Aortic smooth muscle cell (primary cell): ENCODE results near the gene NBR1. TPM values are rescaled to one million over a fixed set of nuclear protein-coding genes. Genes with fewer than 3 reads are reported as not detected.

Experiments used
- total RNA-seq: library from RNA; depleted of rRNA; stranded (reverse); fragments of >200 nt; gene quantifications from 2 replicates; pipeline ENCODE4 v1.2.3, GENCODE V29; 2014

NBR1 gene, protein sequence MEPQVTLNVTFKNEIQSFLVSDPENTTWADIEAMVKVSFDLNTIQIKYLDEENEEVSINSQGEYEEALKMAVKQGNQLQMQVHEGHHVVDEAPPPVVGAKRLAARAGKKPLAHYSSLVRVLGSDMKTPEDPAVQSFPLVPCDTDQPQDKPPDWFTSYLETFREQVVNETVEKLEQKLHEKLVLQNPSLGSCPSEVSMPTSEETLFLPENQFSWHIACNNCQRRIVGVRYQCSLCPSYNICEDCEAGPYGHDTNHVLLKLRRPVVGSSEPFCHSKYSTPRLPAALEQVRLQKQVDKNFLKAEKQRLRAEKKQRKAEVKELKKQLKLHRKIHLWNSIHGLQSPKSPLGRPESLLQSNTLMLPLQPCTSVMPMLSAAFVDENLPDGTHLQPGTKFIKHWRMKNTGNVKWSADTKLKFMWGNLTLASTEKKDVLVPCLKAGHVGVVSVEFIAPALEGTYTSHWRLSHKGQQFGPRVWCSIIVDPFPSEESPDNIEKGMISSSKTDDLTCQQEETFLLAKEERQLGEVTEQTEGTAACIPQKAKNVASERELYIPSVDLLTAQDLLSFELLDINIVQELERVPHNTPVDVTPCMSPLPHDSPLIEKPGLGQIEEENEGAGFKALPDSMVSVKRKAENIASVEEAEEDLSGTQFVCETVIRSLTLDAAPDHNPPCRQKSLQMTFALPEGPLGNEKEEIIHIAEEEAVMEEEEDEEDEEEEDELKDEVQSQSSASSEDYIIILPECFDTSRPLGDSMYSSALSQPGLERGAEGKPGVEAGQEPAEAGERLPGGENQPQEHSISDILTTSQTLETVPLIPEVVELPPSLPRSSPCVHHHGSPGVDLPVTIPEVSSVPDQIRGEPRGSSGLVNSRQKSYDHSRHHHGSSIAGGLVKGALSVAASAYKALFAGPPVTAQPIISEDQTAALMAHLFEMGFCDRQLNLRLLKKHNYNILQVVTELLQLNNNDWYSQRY
- 127 and 131 TPM in 2 replicates for total RNA-seq

GRCh38 chr17:43170766-43171585, at the start of gene NBR1:
TSS of gene NBR1 (plus strand) at chr17:43171214. CDS start at chr17:43175800, 4,586 bp downstream.

DNA sequence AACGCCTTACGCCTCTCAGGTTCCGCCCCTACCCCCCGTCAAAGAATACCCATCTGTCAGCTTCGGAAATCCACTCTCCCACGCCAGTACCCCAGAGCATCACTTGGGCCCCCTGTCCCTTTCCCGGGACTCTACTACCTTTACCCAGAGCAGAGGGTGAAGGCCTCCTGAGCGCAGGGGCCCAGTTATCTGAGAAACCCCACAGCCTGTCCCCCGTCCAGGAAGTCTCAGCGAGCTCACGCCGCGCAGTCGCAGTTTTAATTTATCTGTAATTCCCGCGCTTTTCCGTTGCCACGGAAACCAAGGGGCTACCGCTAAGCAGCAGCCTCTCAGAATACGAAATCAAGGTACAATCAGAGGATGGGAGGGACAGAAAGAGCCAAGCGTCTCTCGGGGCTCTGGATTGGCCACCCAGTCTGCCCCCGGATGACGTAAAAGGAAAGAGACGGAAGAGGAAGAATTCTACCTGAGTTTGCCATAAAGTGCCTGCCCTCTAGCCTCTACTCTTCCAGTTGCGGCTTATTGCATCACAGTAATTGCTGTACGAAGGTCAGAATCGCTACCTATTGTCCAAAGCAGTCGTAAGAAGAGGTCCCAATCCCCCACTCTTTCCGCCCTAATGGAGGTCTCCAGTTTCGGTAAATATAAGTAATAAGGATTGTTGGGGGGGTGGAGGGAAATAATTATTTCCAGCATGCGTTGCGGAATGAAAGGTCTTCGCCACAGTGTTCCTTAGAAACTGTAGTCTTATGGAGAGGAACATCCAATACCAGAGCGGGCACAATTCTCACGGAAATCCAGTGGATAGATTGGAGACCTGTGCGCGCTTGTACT, 45.7 kb upstream of the NBR1 start, which contains the start of gene BRCA1:
Gene BRCA1, minus strand, starts transcription at position 232 of the 834 bp plus-strand sequence. CDS start 1,268 bp downstream, outside the sequence.

DNA sequence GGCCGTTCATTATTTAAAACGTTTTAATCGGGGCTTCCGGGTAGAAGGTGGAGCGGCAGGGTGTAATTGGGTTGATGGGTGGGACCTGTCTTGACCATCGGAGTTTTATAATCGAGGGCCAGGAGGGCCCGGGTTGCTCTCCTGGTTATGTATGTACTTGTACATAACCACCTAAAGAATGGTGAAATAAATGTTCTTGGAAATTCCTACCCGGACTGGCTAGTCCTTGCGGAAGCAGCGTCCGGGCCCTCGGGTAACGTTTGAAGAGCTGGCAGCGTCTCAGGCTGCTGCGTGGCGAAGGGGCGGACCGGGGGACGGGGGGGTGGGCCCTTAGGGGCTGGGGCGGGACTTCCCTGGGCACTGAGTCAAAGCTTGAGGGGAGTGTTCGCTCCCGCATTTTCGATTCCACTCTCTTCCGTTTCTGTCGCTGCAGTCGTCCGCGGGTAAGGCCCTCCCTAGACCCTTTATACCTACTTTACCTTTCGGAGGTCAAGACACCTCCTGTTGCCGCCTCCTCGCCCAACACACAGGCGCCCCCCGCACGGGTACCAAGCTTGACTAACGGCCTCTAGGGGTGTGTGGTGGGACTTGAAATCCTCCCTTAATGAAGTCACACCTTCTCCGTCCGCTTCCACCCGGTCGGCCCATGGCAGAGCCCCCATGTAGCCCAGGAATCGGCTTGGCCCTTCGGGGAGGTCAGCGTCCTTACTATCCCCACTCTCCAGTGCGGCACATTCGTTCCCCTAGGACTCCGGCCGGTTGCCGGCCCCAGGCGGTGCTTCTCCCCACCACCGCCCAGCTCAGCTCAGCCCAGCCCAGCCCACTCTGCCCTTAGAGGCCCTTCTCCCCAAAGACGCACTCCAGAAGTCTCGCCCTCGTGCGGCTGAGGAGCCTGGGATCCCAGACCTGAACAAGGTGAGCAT, 40.7 kb downstream of the NBR1 start, which contains the start of gene TMEM106A:
Gene TMEM106A, plus strand, starts transcription at position 396 of the 923 bp plus-strand sequence. CDS start 1,167 bp downstream, outside the sequence.

GRCh38 chr17:43228020-43228782, 57.2 kb downstream of the NBR1 start, which contains the start of gene CCDC200:
TSS of gene CCDC200 (minus strand) at chr17:43228623. CDS start at chr17:43228554, 69 bp downstream.

GRCh38 chr17:43233877-43234276, 62.9 kb downstream of the NBR1 start, which contains the start of gene RNU2-1:
TSS of gene RNU2-1 (minus strand) at chr17:43233977.

Other genes starting within 250 kb of the NBR1 start
- gene AARSD1, start 206.8 kb upstream of the NBR1 start, total RNA-seq = 23.4 and 37.5 TPM in 2 replicates
- not detected in 2 replicates for gene PTGES3L, start 191.1 kb upstream of the NBR1 start, total RNA-seq
- gene RUNDC1, start 190.6 kb upstream of the NBR1 start, total RNA-seq = 7.6 and 9.2 TPM in 2 replicates
- 1,070 and 1,150 TPM in 2 replicates for gene RPL27, start 172.8 kb upstream of the NBR1 start, total RNA-seq
- gene IFI35, start 164.4 kb upstream of the NBR1 start, total RNA-seq = 35.9 and 40.0 TPM in 2 replicates
- 187 and 189 TPM in 2 replicates for gene VAT1, start 148.8 kb upstream of the NBR1 start, total RNA-seq
- 0.12 and 0.13 TPM in 2 replicates for gene RND2, start 146.0 kb upstream of the NBR1 start, total RNA-seq
- gene BRCA1, start 45.9 kb upstream of the NBR1 start, total RNA-seq = 15.0 and 25.8 TPM in 2 replicates
- 3.0 and 3.6 TPM in 2 replicates for gene TMEM106A, start 40.7 kb downstream of the NBR1 start, total RNA-seq
- gene CCDC200, start 57.4 kb downstream of the NBR1 start, total RNA-seq = 0.92 TPM in 1 of 2 replicates, not detected in the other
- not detected in 2 replicates for gene RNU2-1, start 62.8 kb downstream of the NBR1 start, total RNA-seq
- gene ARL4D, start 227.8 kb downstream of the NBR1 start, total RNA-seq = 16.9 and 19.5 TPM in 2 replicates